ENCODE measurements around the gene F11.
"Not testable (repeated sequence)": the region's sequence is repeated elsewhere in the genome, so short reads cannot be mapped to it uniquely, and the experiment has no call there.

The F11 gene

GRCh38 chr4:186298031-186298647 lies 32.1 kb downstream of the F11 start:
- no peak for DNase-seq (ENCODE audit: low spot score)

GRCh38 chr4:186299291-186299690 lies 33.3 kb downstream of the F11 start:
- no peak for DNase-seq (ENCODE audit: low spot score)

GRCh38 chr4:186300659-186301390 lies 34.8 kb downstream of the F11 start:
- DNase-seq (ENCODE audit: low spot score), result no peak

- no peak for DNase-seq (ENCODE audit: low spot score)
These were observed 38.2 kb downstream of the F11 start for GRCh38 chr4:186304216-186304615.

GRCh38 chr4:186304866-186305505 lies 39.0 kb downstream of the F11 start:
- DNase-seq (ENCODE audit: low spot score), result no peak

- DNase-seq (ENCODE audit: low spot score), result no peak
These were observed 41.5 kb downstream of the F11 start for GRCh38 chr4:186307497-186307896.

GRCh38 chr4:186307916-186308315 lies 41.9 kb downstream of the F11 start:
- DNase-seq (ENCODE audit: low spot score), result no peak

- no peak for DNase-seq (ENCODE audit: low spot score)
These were observed 52.5 kb downstream of the F11 start for GRCh38 chr4:186318481-186318880.

GRCh38 chr4:186324660-186325059 lies 58.7 kb downstream of the F11 start:
- not testable (repeated sequence) for DNase-seq (ENCODE audit: low spot score)

GRCh38 chr4:186326391-186326790 lies 60.4 kb downstream of the F11 start:
- DNase-seq (ENCODE audit: low spot score), result no peak

GRCh38 chr4:186329372-186329771 lies 63.4 kb downstream of the F11 start:
- DNase-seq (ENCODE audit: low spot score), result no peak

- no peak for DNase-seq (ENCODE audit: low spot score)
These were observed 64.4 kb downstream of the F11 start for GRCh38 chr4:186330368-186330767.

- DNase-seq (ENCODE audit: low spot score), result no peak
These were observed 69.8 kb downstream of the F11 start for GRCh38 chr4:186335793-186336192.

All from Ammon's horn (tissue), 1 donor.